ENCODE data around the gene TTYH3. TPM values are rescaled to one million over a fixed set of nuclear protein-coding genes. Genes with fewer than 3 reads are reported as not detected.
A peak's percentile ranks its signal among the peaks of the same experiment; 100 is the strongest.

TTYH3 gene
- total RNA-seq, 1 experiment from 2014 or later, result 114 TPM

- Histone ChIP-seq H3K36me3 (ENCODE audit: low read depth) (no peaks in the 10 kb centered on the region), H3K9me2 (ENCODE audit: insufficient read depth) (no peaks in the 10 kb centered on the region), H3K27me3 (ENCODE audit: insufficient read depth, low read depth) (no peaks in the 10 kb centered on the region), H3K4me3 (no peak overlapping the region), H2AFZ (no peak overlapping the region), H3K79me2 (ENCODE audit: low read depth) (no peaks in the 10 kb centered on the region), H3K27ac (no peak overlapping the region), H3F3A (ENCODE audit: insufficient read depth, low read depth) (no peaks in the 10 kb centered on the region; the same call in none of the 2 replicates), H3K4me2 (no peak overlapping the region), H3K9me3 (ENCODE audit: insufficient read depth, low read depth) (no peaks in the 10 kb centered on the region), H3K4me1 (replicated peaks; ENCODE audit: insufficient read depth) (no peaks in the 10 kb centered on the region), H4K20me1 (ENCODE audit: insufficient read depth) (peaks cover 6% of the 10 kb centered on the region; the same call in 1 of the 2 replicates)
- ChIA-PET POLR2A (ENCODE audit: unreplicated experiment) (interaction anchor here (0.5 kb wide), 1 partner anchor 417 kb away, joined by 6 read pairs; the partner anchor contains the start of genes MRM2 and NUDT1), CTCF (interaction anchor here (0.6 kb wide), 1 partner anchor 108 kb away, joined by 12 read pairs; no protein-coding TSS in a partner anchor)
- DNase-seq, result no peak
- no TSS peak for BruUV-seq (replicated peaks)
- intact Hi-C loops (cut with micrococcal nuclease; ENCODE audit: unreplicated experiment), result no loop called here
- TF ChIP-seq EZH2 (IDR thresholded peaks at IDR 0.05; ENCODE audit: low read depth) (no peak), CTCF (conservative IDR thresholded peaks at IDR 0.05) (no peak)
These were observed 27.2 kb downstream of the TTYH3 start for GRCh38 chr7:2658941-2659340.

- Histone ChIP-seq H3K9me3 (ENCODE audit: insufficient read depth, low read depth) (no peaks in the 10 kb centered on the region), H3K4me1 (replicated peaks; ENCODE audit: insufficient read depth) (no peaks in the 10 kb centered on the region), H3K36me3 (ENCODE audit: low read depth) (no peaks in the 10 kb centered on the region), H3K27me3 (ENCODE audit: insufficient read depth, low read depth) (no peaks in the 10 kb centered on the region), H3K4me2 (no peak overlapping the region), H2AFZ (no peak overlapping the region), H3K9me2 (ENCODE audit: insufficient read depth) (no peaks in the 10 kb centered on the region), H3F3A (ENCODE audit: insufficient read depth, low read depth) (no peaks in the 10 kb centered on the region; the same call in 1 of the 2 replicates), H4K20me1 (ENCODE audit: insufficient read depth) (peaks cover 6% of the 10 kb centered on the region; the same call in 1 of the 2 replicates), H3K27ac (no peak overlapping the region), H3K79me2 (ENCODE audit: low read depth) (no peaks in the 10 kb centered on the region), H3K4me3 (no peak overlapping the region)
- no peak for TF ChIP-seq CTCF (conservative IDR thresholded peaks at IDR 0.05)
- DNase-seq, result no peak
- no TSS peak for BruUV-seq (replicated peaks)
- ChIA-PET POLR2A (ENCODE audit: unreplicated experiment) (no interaction called here), CTCF (interaction anchor here (0.6 to 0.7 kb wide), 2 partner anchors 107 to 256 kb away, joined by 9 to 12 read pairs; partner anchors contain the start of gene CHST12)
- intact Hi-C loops (cut with micrococcal nuclease; ENCODE audit: unreplicated experiment), result no loop called here
These were observed 28.0 kb downstream of the TTYH3 start for GRCh38 chr7:2659556-2660358.

GRCh38 chr7:2660359-2661095 is 28.7 kb downstream of the TTYH3 start:
- Histone ChIP-seq H3K9me3 (ENCODE audit: insufficient read depth, low read depth) (no peaks in the 10 kb centered on the region), H3K27ac (no peak overlapping the region), H3K27me3 (ENCODE audit: insufficient read depth, low read depth) (no peaks in the 10 kb centered on the region), H3K4me1 (replicated peaks; ENCODE audit: insufficient read depth) (no peaks in the 10 kb centered on the region), H3K4me2 (no peak overlapping the region), H3F3A (ENCODE audit: insufficient read depth, low read depth) (no peaks in the 10 kb centered on the region; the same call in 1 of the 2 replicates), H4K20me1 (ENCODE audit: insufficient read depth) (peaks cover 6% of the 10 kb centered on the region; the same call in 1 of the 2 replicates), H3K79me2 (ENCODE audit: low read depth) (no peaks in the 10 kb centered on the region), H3K36me3 (ENCODE audit: low read depth) (no peaks in the 10 kb centered on the region), H3K4me3 (no peak overlapping the region), H2AFZ (no peak overlapping the region), H3K9me2 (ENCODE audit: insufficient read depth) (no peaks in the 10 kb centered on the region)
- POLR2A ChIA-PET (ENCODE audit: unreplicated experiment), result no interaction called here
- CTCF ChIA-PET, result interaction anchor here (0.7 kb wide), 1 partner anchor 257 kb away, joined by 9 read pairs; the partner anchor contains the start of gene CHST12
- BruUV-seq (replicated peaks), result no TSS peak
- TF ChIP-seq CTCF (conservative IDR thresholded peaks at IDR 0.05) (peak; percentile 41; the same call in 1 of the 2 replicates), EZH2 (IDR thresholded peaks at IDR 0.05; ENCODE audit: low read depth) (no peak)
- no peak for DNase-seq
- intact Hi-C loops (cut with micrococcal nuclease; ENCODE audit: unreplicated experiment), result no loop called here
